ENCODE results near the gene UNC13C. TPM values are rescaled to one million over a fixed set of nuclear protein-coding genes. Genes with fewer than 3 reads are reported as not detected.

The UNC13C gene
- total and polyA plus RNA-seq, 7 donors = 0.51 to 14.4 (median 1.9) TPM; not detected in 1

- 93 to 95% (median 94%) methylated on average over 2 of the region's 2 CpGs for WGBS, 3 donors
- DNase-seq = no peak
- Histone ChIP-seq H3K9me3 (no peaks in the 10 kb centered on the region), H3K4me1 (no peaks in the 10 kb centered on the region), H3K27ac (no peak overlapping the region), H3K36me3 (ENCODE audit: insufficient read depth in 1 of 2, low read depth in 1 of 2) (no peaks in the 10 kb centered on the region), H3K4me3 (no peak overlapping the region), H3K27me3 (ENCODE audit: insufficient read depth in 3 of 3, low read length in 2 of 3) (peaks cover 0 to 3% (median 0%) of the 10 kb centered on the region in 3 donors)
- TF ChIP-seq CTCF (IDR thresholded peaks at IDR 0.05) = no peak
- intact Hi-C loops (cut with DNase I) = no loop called here
- ATAC-seq = no peak
Observed at GRCh38 chr15:54560417-54560816, 582.2 kb downstream of the UNC13C start.

DNA sequence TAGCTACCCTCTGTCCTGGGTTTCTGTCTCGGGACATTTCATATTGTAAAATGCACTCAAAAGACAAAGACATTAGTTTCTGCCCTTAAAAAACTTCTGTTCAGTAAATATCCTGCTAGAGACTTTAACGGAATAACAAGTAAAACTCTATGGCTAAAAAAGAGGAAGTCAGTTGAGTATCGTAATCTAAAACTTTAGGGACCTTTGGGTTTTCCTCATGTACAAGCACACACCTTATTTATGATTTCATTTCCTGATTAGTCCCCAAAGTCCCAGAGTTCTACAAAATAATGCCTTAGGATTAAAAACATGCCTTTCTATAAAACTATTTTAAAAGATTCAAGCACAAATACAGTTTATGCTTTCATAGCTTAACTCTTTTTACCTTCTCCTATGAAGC is 585.9 kb downstream of the UNC13C start:
- no peaks in the 10 kb centered on the region for H3K4me1 ChIP-seq
- intact Hi-C loops (cut with DNase I) = no loop called here
- H3K4me3 ChIP-seq = no peak overlapping the region
- 65 to 78% (median 70%) methylated on average over 3 of the region's 3 CpGs for WGBS, 3 donors
- peaks cover 0 to 3% (median 0%) of the 10 kb centered on the region in 3 donors for H3K27me3 ChIP-seq (ENCODE audit: insufficient read depth in 3 of 3, low read length in 2 of 3)
- no peaks in the 10 kb centered on the region for H3K36me3 ChIP-seq (ENCODE audit: insufficient read depth in 1 of 2, low read depth in 1 of 2)
- no peaks in the 10 kb centered on the region for H3K9me3 ChIP-seq
- no peak overlapping the region for H3K27ac ChIP-seq
- no peak for ATAC-seq
- no peak for TF ChIP-seq CTCF (IDR thresholded peaks at IDR 0.05)
- DNase-seq = no peak

GRCh38 chr15:54566654-54567053 is 588.4 kb downstream of the UNC13C start:
- Histone ChIP-seq H3K27me3 (ENCODE audit: insufficient read depth in 3 of 3, low read length in 2 of 3) (peaks cover 0 to 3% (median 0%) of the 10 kb centered on the region in 3 donors), H3K4me1 (no peaks in the 10 kb centered on the region), H3K36me3 (ENCODE audit: insufficient read depth in 1 of 2, low read depth in 1 of 2) (no peaks in the 10 kb centered on the region), H3K27ac (no peak overlapping the region), H3K4me3 (no peak overlapping the region), H3K9me3 (no peaks in the 10 kb centered on the region)
- ATAC-seq (no peak), DNase-seq (no peak)
- intact Hi-C loops (cut with DNase I) = no loop called here
- no peak for TF ChIP-seq CTCF (IDR thresholded peaks at IDR 0.05)
- WGBS, 3 donors = 26 to 39% (median 29%) methylated on average over 5 of the region's 5 CpGs

GRCh38 chr15:54567408-54568035 is 589.3 kb downstream of the UNC13C start:
- Histone ChIP-seq H3K27ac (no peak overlapping the region), H3K9me3 (no peaks in the 10 kb centered on the region), H3K36me3 (ENCODE audit: insufficient read depth in 1 of 2, low read depth in 1 of 2) (no peaks in the 10 kb centered on the region), H3K4me1 (no peaks in the 10 kb centered on the region), H3K27me3 (ENCODE audit: insufficient read depth in 3 of 3, low read length in 2 of 3) (peaks cover 0 to 3% (median 0%) of the 10 kb centered on the region in 3 donors), H3K4me3 (no peak overlapping the region)
- no peak for TF ChIP-seq CTCF (IDR thresholded peaks at IDR 0.05)
- DNase-seq = no peak
- WGBS, 3 donors = 22 to 29% (median 25%) methylated on average over 2 of the region's 2 CpGs
- intact Hi-C loops (cut with DNase I) = no loop called here
- ATAC-seq = no peak

DNA sequence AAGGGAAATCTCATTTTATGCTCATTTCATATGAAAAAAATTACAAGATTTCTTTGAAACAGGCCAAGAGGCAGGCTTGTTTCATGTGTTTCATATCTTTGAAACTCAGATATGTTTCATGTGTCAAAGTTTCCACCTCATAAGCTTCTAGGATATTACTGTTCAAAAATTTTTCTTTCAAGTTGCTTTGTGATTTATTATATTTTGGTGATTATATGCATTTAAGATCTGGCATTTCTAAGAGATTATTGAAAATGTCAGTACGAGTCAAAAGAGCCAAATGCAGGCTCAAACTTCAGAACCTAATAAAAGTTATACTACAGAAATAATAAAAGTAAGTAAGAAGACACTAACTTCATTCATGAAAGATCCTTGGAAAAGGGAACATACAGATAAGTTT is 590.1 kb downstream of the UNC13C start:
- Histone ChIP-seq H3K9me3 (no peaks in the 10 kb centered on the region), H3K4me3 (no peak overlapping the region), H3K4me1 (no peaks in the 10 kb centered on the region), H3K27ac (no peak overlapping the region), H3K27me3 (ENCODE audit: insufficient read depth in 3 of 3, low read length in 2 of 3) (peaks cover 0 to 3% (median 0%) of the 10 kb centered on the region in 3 donors), H3K36me3 (ENCODE audit: insufficient read depth in 1 of 2, low read depth in 1 of 2) (no peaks in the 10 kb centered on the region)
- DNase-seq (no peak), ATAC-seq (no peak)
- 46 to 58% (median 55%) methylated on average over 1 of the region's 1 CpG for WGBS, 3 donors
- no peak for TF ChIP-seq CTCF (IDR thresholded peaks at IDR 0.05)
- intact Hi-C loops (cut with DNase I) = no loop called here
